PFSK-1 (cell line): ENCODE data around the gene TRPM7.

Experiments used
- FOXP2 ChIP-seq: optimal IDR thresholded peaks from 2 replicates; pipeline ENCODE3; 2011; ENCODE audit warnings: borderline replicate concordance, control low read depth, inconsistent platforms; ENCODE audit not compliant: insufficient read depth; ENCODE audit errors: extremely low read length, extremely low read depth
- POLR2AphosphoS5 ChIP-seq: IDR thresholded peaks from 2 replicates; pipeline ENCODE4 v1.6.1; 2012; ENCODE audit warnings: low read depth, mild to moderate bottlenecking, control low read depth, low read length, moderate library complexity
- REST ChIP-seq, 2 experiments: IDR thresholded peaks; 2 replicates each; pipeline versions ENCODE4 v1.6.1 to v1.8.0; 2011 to 2012; ENCODE audit warnings: low read depth in 2 of 2, low read length in 2 of 2, control low read depth in 1 of 2, inconsistent platforms in 1 of 2, mild to moderate bottlenecking in 1 of 2, moderate library complexity in 1 of 2; ENCODE audit not compliant: insufficient read depth in 1 of 2
- SIN3A ChIP-seq: IDR thresholded peaks from 2 replicates; pipeline ENCODE4 v1.6.1; 2012; ENCODE audit warnings: mild to moderate bottlenecking, low read length, moderate library complexity, borderline replicate concordance; ENCODE audit not compliant: insufficient read depth
- TAF1 ChIP-seq: IDR thresholded peaks from 2 replicates; pipeline ENCODE4 v1.6.1; 2012; ENCODE audit warnings: low read length, control low read depth, borderline replicate concordance; ENCODE audit not compliant: insufficient read depth

TRPM7 gene

GRCh38 chr15:50697109-50697797, 10.7 kb upstream of the TRPM7 start:
- TF ChIP-seq POLR2AphosphoS5: no peak
- no peak for TF ChIP-seq REST (IDR thresholded peaks at IDR 0.05; ENCODE audit: insufficient read depth in 1 of 2, low read depth in 2 of 2, low read length in 2 of 2)
- no peak for TF ChIP-seq SIN3A
- TF ChIP-seq FOXP2: no peak
- no peak for TF ChIP-seq TAF1

- TF ChIP-seq SIN3A: no peak
- no peak for TF ChIP-seq REST (IDR thresholded peaks at IDR 0.05; ENCODE audit: insufficient read depth in 1 of 2, low read depth in 2 of 2, low read length in 2 of 2)
- TF ChIP-seq TAF1: no peak
- no peak for TF ChIP-seq FOXP2
- no peak for TF ChIP-seq POLR2AphosphoS5
Observed at GRCh38 chr15:50687302-50687902, 805 bp upstream of the TRPM7 start.

GRCh38 chr15:50685976-50686468, 575 bp downstream of the TRPM7 start:
- TF ChIP-seq REST (IDR thresholded peaks at IDR 0.05; ENCODE audit: insufficient read depth in 1 of 2, low read depth in 2 of 2, low read length in 2 of 2): no peak
- peak; percentile 51; the same call in 1 of the 2 replicates for TF ChIP-seq SIN3A
- TF ChIP-seq TAF1: no peak
- no peak for TF ChIP-seq POLR2AphosphoS5

- no peak for TF ChIP-seq SIN3A
Observed at GRCh38 chr15:50685191-50685975, 1.2 kb downstream of the TRPM7 start.

GRCh38 chr15:50681467-50681866, 5.1 kb downstream of the TRPM7 start:
- TF ChIP-seq POLR2AphosphoS5 (no peak), SIN3A (no peak), REST (IDR thresholded peaks at IDR 0.05; ENCODE audit: insufficient read depth in 1 of 2, low read depth in 2 of 2, low read length in 2 of 2) (no peak), FOXP2 (no peak), TAF1 (no peak)
